Measurements from ENCODE around the gene KRT6B. TPM values are rescaled to one million over a fixed set of nuclear protein-coding genes. Genes with fewer than 3 reads are reported as not detected.
"Not testable (repeated sequence)": the region's sequence is repeated elsewhere in the genome, so short reads cannot be mapped to it uniquely, and the experiment has no call there.

KRT6B gene
- total RNA-seq, 3 donors from 2014 or later (not counting 1 experiment from before 2014, with no cell fraction given), result not detected

DNA sequence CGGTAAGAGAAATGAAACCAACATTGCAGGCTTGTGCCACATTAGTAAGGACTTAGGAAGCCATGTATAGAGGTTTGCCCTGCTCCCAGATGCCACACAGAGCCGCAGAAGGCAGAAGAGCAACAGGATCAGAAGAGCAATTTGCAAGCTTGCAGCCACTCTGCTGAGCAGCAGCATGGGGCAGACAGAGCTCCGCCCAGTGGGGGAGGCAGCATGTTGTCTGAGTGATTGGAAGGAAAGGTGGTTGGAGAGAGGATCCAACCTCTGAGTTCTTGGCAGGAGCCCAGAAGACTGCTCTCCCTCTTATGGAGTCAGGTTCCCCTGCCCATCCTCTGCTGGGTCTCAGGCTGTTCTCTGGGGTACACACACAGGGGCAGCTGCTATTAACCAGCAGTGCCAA lies 43.4 kb upstream of the KRT6B start:
- no peaks in the 10 kb centered on the region for H3K4me1 ChIP-seq (ENCODE audit: control insufficient read depth, insufficient read depth, low read length)
- H3K27me3 ChIP-seq (ENCODE audit: control insufficient read depth, insufficient read depth, low read length), result peaks cover 2% of the 10 kb centered on the region
- no peak for ATAC-seq
- H3K9me3 ChIP-seq (ENCODE audit: control insufficient read depth, insufficient read depth, low read length), result no peaks in the 10 kb centered on the region
- TF ChIP-seq, protein P1, sequence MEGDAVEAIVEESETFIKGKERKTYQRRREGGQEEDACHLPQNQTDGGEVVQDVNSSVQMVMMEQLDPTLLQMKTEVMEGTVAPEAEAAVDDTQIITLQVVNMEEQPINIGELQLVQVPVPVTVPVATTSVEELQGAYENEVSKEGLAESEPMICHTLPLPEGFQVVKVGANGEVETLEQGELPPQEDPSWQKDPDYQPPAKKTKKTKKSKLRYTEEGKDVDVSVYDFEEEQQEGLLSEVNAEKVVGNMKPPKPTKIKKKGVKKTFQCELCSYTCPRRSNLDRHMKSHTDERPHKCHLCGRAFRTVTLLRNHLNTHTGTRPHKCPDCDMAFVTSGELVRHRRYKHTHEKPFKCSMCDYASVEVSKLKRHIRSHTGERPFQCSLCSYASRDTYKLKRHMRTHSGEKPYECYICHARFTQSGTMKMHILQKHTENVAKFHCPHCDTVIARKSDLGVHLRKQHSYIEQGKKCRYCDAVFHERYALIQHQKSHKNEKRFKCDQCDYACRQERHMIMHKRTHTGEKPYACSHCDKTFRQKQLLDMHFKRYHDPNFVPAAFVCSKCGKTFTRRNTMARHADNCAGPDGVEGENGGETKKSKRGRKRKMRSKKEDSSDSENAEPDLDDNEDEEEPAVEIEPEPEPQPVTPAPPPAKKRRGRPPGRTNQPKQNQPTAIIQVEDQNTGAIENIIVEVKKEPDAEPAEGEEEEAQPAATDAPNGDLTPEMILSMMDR (IDR thresholded peaks at IDR 0.05), result no peak
- no peak overlapping the region for H3K4me3 ChIP-seq (ENCODE audit: low read length)
- H3K27ac Mint-ChIP-seq, result no peak overlapping the region
- intact Hi-C loops (cut with micrococcal nuclease), result no loop called here
- H3K4me3 Mint-ChIP-seq, result no peak overlapping the region
- no peaks in the 10 kb centered on the region for H3K36me3 ChIP-seq (ENCODE audit: control insufficient read depth, insufficient read depth, low read length)
- H3K36me3 Mint-ChIP-seq, result no peaks in the 10 kb centered on the region
- 45% methylated on average over 3 of the region's 3 CpGs for WGBS (ENCODE audit: insufficient coverage)
- H3K9me3 Mint-ChIP-seq, result no peaks in the 10 kb centered on the region
- H3K4me1 Mint-ChIP-seq, result peaks cover 0 to 6% of the 10 kb centered on the region in 2 donors
- DNase-seq, result no peak
- H3K27ac ChIP-seq (ENCODE audit: low read length), result no peak overlapping the region
- peaks cover 33 to 45% of the 10 kb centered on the region in 2 donors for H3K27me3 Mint-ChIP-seq (ENCODE audit: low read depth in 2 of 2)

DNA sequence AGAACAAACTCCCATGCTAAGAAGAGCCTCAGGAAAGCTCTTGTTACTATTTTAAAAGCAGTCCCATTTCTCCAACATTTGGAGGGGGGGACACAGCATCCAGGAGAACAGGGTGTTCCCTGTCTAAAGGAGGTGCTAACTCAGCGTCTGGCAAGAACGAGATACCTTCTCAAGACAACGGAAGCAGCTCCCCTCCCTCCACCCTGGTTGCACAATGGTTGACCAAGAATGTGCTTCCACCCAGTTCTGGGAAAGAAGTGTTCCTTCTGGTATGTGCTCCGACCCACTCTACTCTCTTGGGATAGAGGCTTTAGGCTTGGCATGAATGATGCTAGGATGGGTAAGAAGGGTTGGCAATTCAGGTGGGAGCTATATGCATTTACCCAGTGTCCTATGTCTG lies 42.6 kb upstream of the KRT6B start:
- no peak overlapping the region for H3K4me3 ChIP-seq (ENCODE audit: low read length)
- no peaks in the 10 kb centered on the region for H3K9me3 ChIP-seq (ENCODE audit: control insufficient read depth, insufficient read depth, low read length)
- no peak for DNase-seq
- Mint-ChIP-seq H3K27ac (no peak overlapping the region), H3K9me3 (no peaks in the 10 kb centered on the region), H3K4me3 (no peak overlapping the region), H3K4me1 (peaks cover 0 to 6% of the 10 kb centered on the region in 2 donors), H3K36me3 (no peaks in the 10 kb centered on the region), H3K27me3 (ENCODE audit: low read depth in 2 of 2) (peaks cover 35 to 47% of the 10 kb centered on the region in 2 donors)
- no peak for ATAC-seq
- no peak overlapping the region for H3K27ac ChIP-seq (ENCODE audit: low read length)
- WGBS (ENCODE audit: insufficient coverage), result 89% methylated on average over 4 of the region's 4 CpGs
- H3K27me3 ChIP-seq (ENCODE audit: control insufficient read depth, insufficient read depth, low read length), result peaks cover 2% of the 10 kb centered on the region
- H3K4me1 ChIP-seq (ENCODE audit: control insufficient read depth, insufficient read depth, low read length), result no peaks in the 10 kb centered on the region
- H3K36me3 ChIP-seq (ENCODE audit: control insufficient read depth, insufficient read depth, low read length), result no peaks in the 10 kb centered on the region
- intact Hi-C loops (cut with micrococcal nuclease), result no loop called here
- TF ChIP-seq, protein P1 (IDR thresholded peaks at IDR 0.05), result no peak

DNA sequence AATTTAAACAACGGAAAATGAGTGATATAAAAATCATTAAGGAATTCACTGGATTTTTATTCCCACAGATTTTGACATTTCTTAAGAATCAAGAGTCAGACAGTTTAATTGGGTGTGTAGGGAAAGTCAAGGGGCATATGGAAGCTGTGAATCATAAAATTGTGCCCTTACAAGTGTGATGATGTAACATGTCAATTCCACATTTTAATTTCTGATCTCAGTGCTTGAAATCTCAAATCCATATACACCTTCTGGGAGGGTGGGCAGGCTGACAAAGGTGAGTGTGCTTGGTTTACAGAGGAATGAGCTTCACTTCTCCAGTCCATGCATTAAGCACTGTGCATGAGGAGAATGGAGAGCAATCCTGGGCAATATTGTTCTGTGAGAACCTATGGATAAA lies 42.2 kb upstream of the KRT6B start:
- peaks cover 0 to 6% of the 10 kb centered on the region in 2 donors for H3K4me1 Mint-ChIP-seq
- ATAC-seq (no peak), DNase-seq (no peak)
- Histone ChIP-seq H3K9me3 (ENCODE audit: control insufficient read depth, insufficient read depth, low read length) (no peaks in the 10 kb centered on the region), H3K27ac (ENCODE audit: low read length) (no peak overlapping the region), H3K27me3 (ENCODE audit: control insufficient read depth, insufficient read depth, low read length) (peaks cover 2% of the 10 kb centered on the region), H3K4me1 (ENCODE audit: control insufficient read depth, insufficient read depth, low read length) (no peaks in the 10 kb centered on the region), H3K36me3 (ENCODE audit: control insufficient read depth, insufficient read depth, low read length) (no peaks in the 10 kb centered on the region), H3K4me3 (ENCODE audit: low read length) (no peak overlapping the region)
- 100% methylated on average over 1 of the region's 1 CpG for WGBS (ENCODE audit: insufficient coverage)
- TF ChIP-seq, protein P1 (IDR thresholded peaks at IDR 0.05), result no peak
- peaks cover 36 to 48% of the 10 kb centered on the region in 2 donors for H3K27me3 Mint-ChIP-seq (ENCODE audit: low read depth in 2 of 2)
- no peaks in the 10 kb centered on the region for H3K9me3 Mint-ChIP-seq
- intact Hi-C loops (cut with micrococcal nuclease), result no loop called here
- H3K4me3 Mint-ChIP-seq, result no peak overlapping the region
- no peaks in the 10 kb centered on the region for H3K36me3 Mint-ChIP-seq
- no peak overlapping the region for H3K27ac Mint-ChIP-seq

DNA sequence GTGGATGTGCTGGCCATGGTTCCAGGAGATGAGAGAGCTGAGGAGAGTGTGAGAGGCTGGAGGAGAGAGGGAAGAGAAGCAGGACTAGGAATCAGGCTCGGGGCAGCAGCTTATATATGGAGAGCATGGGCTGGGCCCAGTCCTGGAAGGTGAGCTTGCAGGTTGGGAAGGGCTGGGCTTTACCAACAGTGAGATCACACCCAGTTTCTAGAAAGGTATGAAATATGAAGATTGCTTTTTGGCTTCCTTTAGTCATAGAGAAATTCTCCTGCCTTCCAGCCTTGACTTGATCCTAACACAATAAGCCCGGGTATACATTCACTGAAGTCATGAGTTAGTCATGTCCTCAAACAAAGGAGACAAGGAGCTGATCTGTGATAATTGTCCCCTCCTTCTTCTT lies 41.2 kb upstream of the KRT6B start, which contains the start of gene KRT6A:
TSS of gene KRT6A (minus strand) at position 86 of the 400 bp plus-strand sequence. CDS start at position 17, 69 bp downstream.
- Histone ChIP-seq H3K9me3 (ENCODE audit: control insufficient read depth, insufficient read depth, low read length) (no peaks in the 10 kb centered on the region), H3K27ac (ENCODE audit: low read length) (no peak within 1 kb of the TSS), H3K4me3 (ENCODE audit: low read length) (no peak within 1 kb of the TSS), H3K36me3 (ENCODE audit: control insufficient read depth, insufficient read depth, low read length) (no peaks in the 10 kb centered on the region), H3K4me1 (ENCODE audit: control insufficient read depth, insufficient read depth, low read length) (no peaks in the 10 kb centered on the region), H3K27me3 (ENCODE audit: control insufficient read depth, insufficient read depth, low read length) (peaks cover 2% of the 10 kb centered on the region)
- Mint-ChIP-seq H3K4me3 (no peak within 1 kb of the TSS), H3K9me3 (no peaks in the 10 kb centered on the region), H3K27ac (no peak within 1 kb of the TSS), H3K27me3 (ENCODE audit: low read depth in 2 of 2) (peaks cover 39 to 54% of the 10 kb centered on the region in 2 donors), H3K36me3 (no peaks in the 10 kb centered on the region), H3K4me1 (peaks cover 0 to 6% of the 10 kb centered on the region in 2 donors)
- no peak for ATAC-seq
- intact Hi-C loops (cut with micrococcal nuclease), result no loop called here
- no peak for DNase-seq
- 90% methylated on average over 2 of the region's 2 CpGs for WGBS (ENCODE audit: insufficient coverage)
- TF ChIP-seq, protein P1 (IDR thresholded peaks at IDR 0.05), result no peak

DNA sequence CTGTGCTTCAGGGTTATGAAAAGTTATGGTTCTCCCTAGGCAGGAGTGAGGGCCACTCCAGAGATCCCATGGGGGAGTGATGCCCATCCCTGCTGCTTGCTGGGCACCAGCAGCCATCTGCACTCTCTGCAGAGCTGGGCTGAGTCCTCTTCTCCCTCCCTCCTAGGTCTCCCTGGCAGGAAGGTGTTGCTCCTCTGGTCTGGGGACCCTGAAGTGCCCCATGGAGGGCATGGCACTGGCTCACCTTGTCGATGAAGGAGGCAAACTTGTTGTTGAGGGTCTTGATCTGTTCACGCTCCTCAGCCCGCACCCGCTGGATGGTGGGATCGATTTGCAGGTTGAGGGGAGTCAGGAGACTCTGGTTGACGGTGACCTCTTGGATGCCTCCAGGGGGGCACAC lies 40.5 kb upstream of the KRT6B start:
- H3K36me3 ChIP-seq (ENCODE audit: control insufficient read depth, insufficient read depth, low read length); H3K27ac ChIP-seq (ENCODE audit: low read length); H3K4me3 Mint-ChIP-seq; H3K4me1 Mint-ChIP-seq; H3K9me3 ChIP-seq (ENCODE audit: control insufficient read depth, insufficient read depth, low read length); ATAC-seq; DNase-seq; H3K4me1 ChIP-seq (ENCODE audit: control insufficient read depth, insufficient read depth, low read length); H3K27me3 ChIP-seq (ENCODE audit: control insufficient read depth, insufficient read depth, low read length); intact Hi-C loops (cut with micrococcal nuclease); H3K27ac Mint-ChIP-seq; H3K4me3 ChIP-seq (ENCODE audit: low read length); H3K36me3 Mint-ChIP-seq; H3K9me3 Mint-ChIP-seq: not testable (repeated sequence)
- 96% methylated on average over 5 of the region's 6 CpGs for WGBS (ENCODE audit: insufficient coverage)
- H3K27me3 Mint-ChIP-seq (ENCODE audit: low read depth in 2 of 2), result peaks cover 37 to 51% of the 10 kb centered on the region in 2 donors
